Measurements from ENCODE around the gene CDC73.
"Not testable (repeated sequence)": the region's sequence is repeated elsewhere in the genome, so short reads cannot be mapped to it uniquely, and the experiment has no call there.

Gene CDC73

GRCh38 chr1:193283016-193283415 is 161.2 kb downstream of the CDC73 start:
- Histone ChIP-seq H3K9me3 (ENCODE audit: control insufficient read depth, low read length) (no peaks in the 10 kb centered on the region), H3K27ac (ENCODE audit: low read depth, low read length, severe bottlenecking) (no peak overlapping the region), H3K4me1 (ENCODE audit: control insufficient read depth, insufficient read depth, low read length, poor library complexity, severe bottlenecking) (no peaks in the 10 kb centered on the region), H3K36me3 (ENCODE audit: control insufficient read depth, insufficient read depth, low read length) (no peaks in the 10 kb centered on the region), H3K4me3 (ENCODE audit: extremely low read depth, insufficient read depth, low read length, poor library complexity, severe bottlenecking) (no peak overlapping the region)
- WGBS, 2 experiments (ENCODE audit: insufficient coverage in 2 of 2) = 60% methylated on average over 1 of the region's 1 CpG; no CpG with 5 or more reads in 1 of the 2 experiments

- Histone ChIP-seq H3K4me3 (ENCODE audit: extremely low read depth, insufficient read depth, low read length, poor library complexity, severe bottlenecking) (no peak overlapping the region), H3K27ac (ENCODE audit: low read depth, low read length, severe bottlenecking) (no peak overlapping the region), H3K4me1 (ENCODE audit: control insufficient read depth, insufficient read depth, low read length, poor library complexity, severe bottlenecking) (no peaks in the 10 kb centered on the region), H3K9me3 (ENCODE audit: control insufficient read depth, low read length) (no peaks in the 10 kb centered on the region), H3K36me3 (ENCODE audit: control insufficient read depth, insufficient read depth, low read length) (no peaks in the 10 kb centered on the region)
These were observed 162.4 kb downstream of the CDC73 start for GRCh38 chr1:193284219-193284618.

GRCh38 chr1:193285641-193286040 is 163.8 kb downstream of the CDC73 start:
- H3K9me3 ChIP-seq (ENCODE audit: control insufficient read depth, low read length) = no peaks in the 10 kb centered on the region
- no peaks in the 10 kb centered on the region for H3K36me3 ChIP-seq (ENCODE audit: control insufficient read depth, insufficient read depth, low read length)
- H3K4me1 ChIP-seq (ENCODE audit: control insufficient read depth, insufficient read depth, low read length, poor library complexity, severe bottlenecking) = no peaks in the 10 kb centered on the region
- no peak overlapping the region for H3K27ac ChIP-seq (ENCODE audit: low read depth, low read length, severe bottlenecking)
- H3K4me3 ChIP-seq (ENCODE audit: extremely low read depth, insufficient read depth, low read length, poor library complexity, severe bottlenecking) = no peak overlapping the region

GRCh38 chr1:193288548-193289080 is 166.8 kb downstream of the CDC73 start:
- H3K4me3 ChIP-seq (ENCODE audit: extremely low read depth, insufficient read depth, low read length, poor library complexity, severe bottlenecking); H3K36me3 ChIP-seq (ENCODE audit: control insufficient read depth, insufficient read depth, low read length); H3K9me3 ChIP-seq (ENCODE audit: control insufficient read depth, low read length); H3K4me1 ChIP-seq (ENCODE audit: control insufficient read depth, insufficient read depth, low read length, poor library complexity, severe bottlenecking); H3K27ac ChIP-seq (ENCODE audit: low read depth, low read length, severe bottlenecking): not testable (repeated sequence)
- 100% methylated on average over 1 of the region's 2 CpGs for WGBS, 2 experiments (ENCODE audit: insufficient coverage in 2 of 2)

- 60% methylated on average over 1 of the region's 2 CpGs; no CpG with 5 or more reads in 1 of the 2 experiments for WGBS, 2 experiments (ENCODE audit: insufficient coverage in 2 of 2)
- no peaks in the 10 kb centered on the region for H3K36me3 ChIP-seq (ENCODE audit: control insufficient read depth, insufficient read depth, low read length)
- no peak overlapping the region for H3K4me3 ChIP-seq (ENCODE audit: extremely low read depth, insufficient read depth, low read length, poor library complexity, severe bottlenecking)
- H3K9me3 ChIP-seq (ENCODE audit: control insufficient read depth, low read length) = no peaks in the 10 kb centered on the region
- no peak overlapping the region for H3K27ac ChIP-seq (ENCODE audit: low read depth, low read length, severe bottlenecking)
- no peaks in the 10 kb centered on the region for H3K4me1 ChIP-seq (ENCODE audit: control insufficient read depth, insufficient read depth, low read length, poor library complexity, severe bottlenecking)
These were observed 171.9 kb downstream of the CDC73 start for GRCh38 chr1:193293726-193294125.

GRCh38 chr1:193299038-193299437 is 177.2 kb downstream of the CDC73 start:
- no CpG with 5 or more reads among the region's 1 CpG for WGBS, 2 experiments (ENCODE audit: insufficient coverage in 2 of 2)
- no peaks in the 10 kb centered on the region for H3K9me3 ChIP-seq (ENCODE audit: control insufficient read depth, low read length)

GRCh38 chr1:193301746-193302145 is 179.9 kb downstream of the CDC73 start:
- Histone ChIP-seq H3K36me3 (ENCODE audit: control insufficient read depth, insufficient read depth, low read length) (no peaks in the 10 kb centered on the region), H3K4me1 (ENCODE audit: control insufficient read depth, insufficient read depth, low read length, poor library complexity, severe bottlenecking) (no peaks in the 10 kb centered on the region), H3K4me3 (ENCODE audit: extremely low read depth, insufficient read depth, low read length, poor library complexity, severe bottlenecking) (no peak overlapping the region), H3K9me3 (ENCODE audit: control insufficient read depth, low read length) (no peaks in the 10 kb centered on the region), H3K27ac (ENCODE audit: low read depth, low read length, severe bottlenecking) (no peak overlapping the region)
- 75% methylated on average over 2 of the region's 2 CpGs; no CpG with 5 or more reads in 1 of the 2 experiments for WGBS, 2 experiments (ENCODE audit: insufficient coverage in 2 of 2)

More at GRCh38 chr1:193299038-193299437, 177.2 kb downstream of the CDC73 start:
- Histone ChIP-seq H3K4me3 (ENCODE audit: extremely low read depth, insufficient read depth, low read length, poor library complexity, severe bottlenecking) (no peak overlapping the region), H3K4me1 (ENCODE audit: control insufficient read depth, insufficient read depth, low read length, poor library complexity, severe bottlenecking) (no peaks in the 10 kb centered on the region), H3K27ac (ENCODE audit: low read depth, low read length, severe bottlenecking) (no peak overlapping the region), H3K36me3 (ENCODE audit: control insufficient read depth, insufficient read depth, low read length) (no peaks in the 10 kb centered on the region)

- H3K36me3 ChIP-seq (ENCODE audit: control insufficient read depth, insufficient read depth, low read length) = no peaks in the 10 kb centered on the region
- no peak overlapping the region for H3K4me3 ChIP-seq (ENCODE audit: extremely low read depth, insufficient read depth, low read length, poor library complexity, severe bottlenecking)
- H3K27ac ChIP-seq (ENCODE audit: low read depth, low read length, severe bottlenecking) = no peak overlapping the region
- no peaks in the 10 kb centered on the region for H3K9me3 ChIP-seq (ENCODE audit: control insufficient read depth, low read length)
- no CpG with 5 or more reads among the region's 1 CpG for WGBS, 2 experiments (ENCODE audit: insufficient coverage in 2 of 2)
- peaks cover 4% of the 10 kb centered on the region for H3K4me1 ChIP-seq (ENCODE audit: control insufficient read depth, insufficient read depth, low read length, poor library complexity, severe bottlenecking)
These were observed 182.0 kb downstream of the CDC73 start for GRCh38 chr1:193303849-193304248.

Data from mesodermal cell (in vitro differentiated cells).